SK-N-SH (cell line): ENCODE results near the gene SRPRA. TPM values are rescaled to one million over a fixed set of nuclear protein-coding genes. Genes with fewer than 3 reads are reported as not detected.

ENCODE experiments used
- CTCF ChIA-PET: fragments of 300-600, 350-600 bp; formaldehyde crosslinking; extraction: SDS; loops from one replicate; lab custom pipeline; 2021; lab: Yijun Ruan, JAX
- POLR2A ChIA-PET: fragments of 350-600 bp; sonication (Branson Sonifier 250); formaldehyde crosslinking; extraction: SDS; loops from one replicate; lab custom pipeline; 2020; ENCODE audit warnings: antibody characterized with exemption, inconsistent platforms; lab: Yijun Ruan, JAX
- DNase-seq: peaks from one replicate; pipeline ENCODE4 v3.0.0; 2012
- H2AFZ ChIP-seq: fragments of 200-600 bp; sonication (generic); 2 replicates; pipeline ENCODE4 v1.8.1; 2016; ENCODE audit warnings: antibody characterized with exemption, mild to moderate bottlenecking, low read depth
- H3F3A ChIP-seq: fragments of 200-600 bp; sonication (generic); replicated peaks from 2 replicates; pipeline ENCODE3; 2016; ENCODE audit warnings: antibody characterized with exemption, mild to moderate bottlenecking; ENCODE audit not compliant: insufficient read depth
- H3K27ac ChIP-seq, 2 experiments: fragments of 200-500 bp in 1 of 2; fragments of 200-600 bp in 1 of 2; sonication (Bioruptor generic) in 1 of 2; sonication (generic), shearing (Covaris generic) in 1 of 2; 2 replicates each; pipeline versions ENCODE4 v1.5.1 to v1.6.1; 2014 to 2016; ENCODE audit warnings: low read depth in 2 of 2, inconsistent platforms in 1 of 2, low read length in 1 of 2, mild to moderate bottlenecking in 1 of 2, mixed read lengths in 1 of 2
- H3K27me3 ChIP-seq: fragments of 200-600 bp; sonication (generic), shearing (Covaris generic); 2 replicates; pipeline ENCODE4 v1.6.1; 2016; ENCODE audit warnings: mixed run types; ENCODE audit not compliant: insufficient read depth
- H3K36me3 ChIP-seq, 2 experiments: fragments of 200-500 bp in 1 of 2; fragments of 200-600 bp in 1 of 2; sonication (Bioruptor generic) in 1 of 2; sonication (generic) in 1 of 2; replicated peaks in 1 of 2; 2 replicates each; pipeline versions ENCODE3 to v1.5.1; 2014 to 2016; ENCODE audit warnings: low read length in 1 of 2, mild to moderate bottlenecking in 1 of 2; ENCODE audit not compliant: insufficient read depth in 2 of 2, control insufficient read depth in 1 of 2
- H3K4me1 ChIP-seq, 2 experiments: fragments of 200-500 bp in 1 of 2; fragments of 200-600 bp in 1 of 2; sonication (Bioruptor generic) in 1 of 2; sonication (generic), shearing (Covaris generic) in 1 of 2; 2 replicates each; pipeline versions ENCODE4 v1.5.1 to v1.6.1; 2014 to 2016; ENCODE audit warnings: low read depth in 1 of 2, low read length in 1 of 2, mixed run types in 1 of 2; ENCODE audit not compliant: insufficient read depth in 2 of 2, control insufficient read depth in 1 of 2
- H3K4me2 ChIP-seq: fragments of 200-600 bp; sonication (generic), shearing (Covaris generic); 2 replicates; pipeline ENCODE4 v1.6.1; 2017; ENCODE audit warnings: mixed run types
- H3K4me3 ChIP-seq, 2 experiments: fragments of 200-500 bp in 1 of 2; fragments of 200-600 bp in 1 of 2; sonication (Bioruptor generic) in 1 of 2; sonication (generic), shearing (Covaris generic) in 1 of 2; 2 replicates each; pipeline versions ENCODE4 v1.5.1 to v1.8.1; 2014 to 2016; ENCODE audit warnings: low read depth in 2 of 2, inconsistent platforms in 1 of 2, low read length in 1 of 2, mild to moderate bottlenecking in 1 of 2, mixed read lengths in 1 of 2, moderate library complexity in 1 of 2
- H3K79me2 ChIP-seq: fragments of 200-600 bp; sonication (generic); 2 replicates; pipeline ENCODE4 v1.8.1; 2017; ENCODE audit warnings: mild to moderate bottlenecking; ENCODE audit not compliant: insufficient read depth
- H3K9ac ChIP-seq: fragments of 200-600 bp; sonication (generic); 2 replicates; pipeline ENCODE4 v1.6.1; 2017; ENCODE audit warnings: mixed run types
- H3K9me2 ChIP-seq: fragments of 200-600 bp; sonication (generic); 2 replicates; pipeline ENCODE4 v1.6.1; 2017; ENCODE audit warnings: mixed run types
- H3K9me3 ChIP-seq: fragments of 200-600 bp; sonication (generic); 2 replicates; pipeline ENCODE4 v1.6.1; 2017; ENCODE audit warnings: mixed run types, mild to moderate bottlenecking, moderate library complexity
- H4K20me1 ChIP-seq: fragments of 200-600 bp; sonication (generic); 2 replicates; pipeline ENCODE4 v1.6.1; 2017; ENCODE audit warnings: mild to moderate bottlenecking, mixed run types; ENCODE audit not compliant: insufficient read depth
- CHD2 ChIP-seq: fragments of 150-350 bp; IDR thresholded peaks from 2 replicates; pipeline ENCODE4 v1.6.1; 2018; ENCODE audit warnings: low read length; ENCODE audit not compliant: partially characterized antibody
- CTCF ChIP-seq: fragments of 200-600 bp; sonication (generic); IDR thresholded peaks from 2 replicates; pipeline ENCODE4 v1.6.1; 2017; ENCODE audit warnings: antibody characterized with exemption, mild to moderate bottlenecking, moderate library complexity
- EP300 ChIP-seq, 2 experiments: IDR thresholded peaks; 2 replicates each; pipeline versions ENCODE4 v1.4.0 to v1.6.1; 2012; ENCODE audit warnings: borderline replicate concordance in 1 of 2, low read depth in 1 of 2, low read length in 1 of 2
- MEF2A ChIP-seq: IDR thresholded peaks from 2 replicates; pipeline ENCODE4 v1.4.0; 2012; ENCODE audit warnings: low read depth, borderline replicate concordance
- NFIC ChIP-seq: IDR thresholded peaks from 2 replicates; pipeline ENCODE4 v1.4.0; 2012; ENCODE audit warnings: borderline replicate concordance
- PBX3 ChIP-seq: IDR thresholded peaks from 2 replicates; pipeline ENCODE4; 2012
- RCOR1 ChIP-seq: fragments of 150-350 bp; IDR thresholded peaks from 2 replicates; pipeline ENCODE4 v1.6.1; 2017; ENCODE audit warnings: antibody characterized with exemption, low read length
- RFX5 ChIP-seq: IDR thresholded peaks from 2 replicates; pipeline ENCODE4 v1.6.1; 2012; ENCODE audit warnings: mild to moderate bottlenecking, improper control_type of control experiment, low read length
- SIN3A ChIP-seq: IDR thresholded peaks from 2 replicates; pipeline ENCODE4 v1.6.1; 2012; ENCODE audit warnings: low read depth, mild to moderate bottlenecking, low read length, moderate library complexity, borderline replicate concordance
- TCF12 ChIP-seq: IDR thresholded peaks from 2 replicates; pipeline ENCODE4 v1.4.0; 2012
- USF1 ChIP-seq: IDR thresholded peaks from 2 replicates; pipeline ENCODE4 v1.4.0; 2012; ENCODE audit warnings: low read depth, borderline replicate concordance
- WGBS: methylation state at CpG from one replicate; pipeline ENCODE4 v1.1.6; 2017; ENCODE audit warnings: low lambda C conversion rate; 5-methylcytosine and 5-hydroxymethylcytosine counted together
- polyA plus RNA-seq, 3 experiments: library from polyadenylated mRNA; depleted of rRNA; stranded (reverse); fragments of >200 nt; gene quantifications; 2 replicates each; pipeline ENCODE4 v1.2.3, GENCODE V29; 2012

The SRPRA gene
- polyA plus RNA-seq, 1 of the 3 experiments (the other 2 are of a cell fraction) = 129 TPM

GRCh38 chr11:126317756-126318573 is 49.3 kb upstream of the SRPRA start:
- Histone ChIP-seq H3K9me2 (no peaks in the 10 kb centered on the region), H3K27ac (peak overlapping the region; percentile 78 to 91), H3K36me3 (peaks cover 2 to 5% of the 10 kb centered on the region in 2 experiments)
- no peak for TF ChIP-seq RCOR1
- TF ChIP-seq EP300 (IDR thresholded peaks at IDR 0.05; ENCODE audit: borderline replicate concordance in 1 of 2, low read depth in 1 of 2, low read length in 1 of 2) = no peak
- no peak for TF ChIP-seq RFX5
- 0 out of 2 replicates have a peak, but pooled peaks have one; percentile 46 for TF ChIP-seq NFIC
- TF ChIP-seq, all 33 proteins: peak for 1
- Histone ChIP-seq H3F3A (peaks cover 25% of the 10 kb centered on the region), H2AFZ (peak overlapping the region; percentile 66), H3K79me2 (peaks cover 3% of the 10 kb centered on the region; the same call in 1 of the 2 replicates), H3K9me3 (no peaks in the 10 kb centered on the region), H3K27me3 (no peaks in the 10 kb centered on the region), H3K4me1 (peaks cover 24 to 26% of the 10 kb centered on the region in 2 experiments), H3K9ac (peak overlapping the region; percentile 44; the same call in 1 of the 2 replicates), H3K4me2 (peak overlapping the region; percentile 67), H4K20me1 (no peaks in the 10 kb centered on the region), H3K4me3 (no peak overlapping the region)
- DNase-seq = peak; percentile 34
- ChIA-PET CTCF (interaction anchor here (1.5 to 2.5 kb wide), 3 partner anchors 8 to 163 kb away, joined by 3 to 33 read pairs (median 8); no protein-coding TSS in a partner anchor), POLR2A (interaction anchor here (0.7 kb wide), 1 partner anchor 14 kb away, joined by 3 read pairs; the partner anchor contains the start of gene DCPS)
- WGBS = 55% methylated on average over 14 of the region's 14 CpGs

GRCh38 chr11:126317432-126317755 is 48.7 kb upstream of the SRPRA start:
- WGBS = 18% methylated on average over 1 of the region's 1 CpG
- H3K36me3 ChIP-seq = peaks cover 2 to 11% of the 10 kb centered on the region in 2 experiments
- peaks cover 25% of the 10 kb centered on the region for H3F3A ChIP-seq
- H3K79me2 ChIP-seq = peaks cover 3% of the 10 kb centered on the region; the same call in 1 of the 2 replicates
- no peaks in the 10 kb centered on the region for H3K9me3 ChIP-seq
- DNase-seq = no peak
- no peaks in the 10 kb centered on the region for H3K9me2 ChIP-seq
- H4K20me1 ChIP-seq = no peaks in the 10 kb centered on the region
- CTCF ChIA-PET = interaction anchor here (1.5 kb wide), 1 partner anchor 163 kb away, joined by 8 read pairs; no protein-coding TSS in a partner anchor
- no peaks in the 10 kb centered on the region for H3K27me3 ChIP-seq
- TF ChIP-seq PBX3 (no peak), USF1 (no peak), CHD2 (no peak), SIN3A (no peak), MEF2A (no peak), TCF12 (peak; percentile 48; the same call in 1 of the 2 replicates), CTCF (no peak)
- TF ChIP-seq, all 33 proteins: peak for 1
- H3K4me3 ChIP-seq = no peak overlapping the region
- H3K4me2 ChIP-seq = peak overlapping the region; percentile 67
- POLR2A ChIA-PET = interaction anchor here (0.7 kb wide), 1 partner anchor 13 kb away, joined by 3 read pairs; the partner anchor contains the start of gene DCPS
- H3K4me1 ChIP-seq = peaks cover 24 to 26% of the 10 kb centered on the region in 2 experiments
- peak overlapping the region; percentile 78 to 91 for H3K27ac ChIP-seq
- peak overlapping the region; percentile 66 for H2AFZ ChIP-seq
- H3K9ac ChIP-seq = peak overlapping the region; percentile 44; the same call in 1 of the 2 replicates
